HG03095 (cell line): ENCODE results near the gene MED15.
A peak's percentile ranks its signal among the peaks of the same experiment; 100 is the strongest.
"Not testable (repeated sequence)": the region's sequence is repeated elsewhere in the genome, so short reads cannot be mapped to it uniquely, and the experiment has no call there.

ENCODE experiments used
- ATAC-seq: cut with Tn5 transposase; IDR thresholded peaks from one replicate; pipeline ENCODE4 v1.9.1; 2021; ENCODE audit warnings: moderate library complexity; ENCODE audit not compliant: unreplicated experiment

MED15 gene

GRCh38 chr22:20479612-20480196 lies 27.7 kb upstream of the MED15 start:
- ATAC-seq, result no peak

DNA sequence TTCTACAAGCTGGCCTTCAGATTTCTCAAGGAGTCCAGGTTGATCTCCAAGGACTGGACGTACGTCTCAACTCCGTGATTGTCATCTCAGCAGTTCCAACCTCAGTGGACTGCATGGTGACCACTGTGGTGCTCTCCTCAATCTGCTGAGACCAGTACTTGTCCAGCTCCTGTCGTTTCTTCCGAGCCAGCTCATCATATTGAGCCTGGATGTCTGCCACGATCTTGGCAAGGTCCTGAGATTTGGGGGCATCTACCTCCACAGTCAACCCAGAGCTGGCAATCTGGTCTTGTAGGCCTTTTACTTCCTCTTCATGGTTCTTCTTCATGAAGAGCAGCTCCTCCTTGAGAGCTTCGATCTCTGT lies 24.3 kb upstream of the MED15 start:
- ATAC-seq, result not testable (repeated sequence)

DNA sequence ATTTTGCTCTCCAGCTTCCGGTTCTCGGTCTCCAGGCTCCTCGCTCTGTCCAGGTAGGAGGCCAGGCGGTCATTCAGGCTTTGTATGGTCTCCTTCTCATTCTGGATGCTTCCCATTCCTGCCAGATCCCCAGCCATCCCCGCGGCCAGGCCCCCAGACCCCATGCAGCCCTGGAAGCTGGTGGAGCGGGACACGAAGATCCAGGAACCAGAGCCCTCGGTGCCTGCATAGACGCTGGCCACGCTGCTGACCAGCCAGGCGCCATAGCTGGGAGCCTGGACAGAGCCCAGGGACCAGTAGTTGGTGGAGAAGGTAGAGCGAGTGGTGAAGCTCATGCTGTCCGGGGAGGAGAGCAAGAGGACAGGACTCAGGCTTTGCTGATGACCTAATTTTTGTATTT lies 23.6 kb upstream of the MED15 start:
- no peak for ATAC-seq

DNA sequence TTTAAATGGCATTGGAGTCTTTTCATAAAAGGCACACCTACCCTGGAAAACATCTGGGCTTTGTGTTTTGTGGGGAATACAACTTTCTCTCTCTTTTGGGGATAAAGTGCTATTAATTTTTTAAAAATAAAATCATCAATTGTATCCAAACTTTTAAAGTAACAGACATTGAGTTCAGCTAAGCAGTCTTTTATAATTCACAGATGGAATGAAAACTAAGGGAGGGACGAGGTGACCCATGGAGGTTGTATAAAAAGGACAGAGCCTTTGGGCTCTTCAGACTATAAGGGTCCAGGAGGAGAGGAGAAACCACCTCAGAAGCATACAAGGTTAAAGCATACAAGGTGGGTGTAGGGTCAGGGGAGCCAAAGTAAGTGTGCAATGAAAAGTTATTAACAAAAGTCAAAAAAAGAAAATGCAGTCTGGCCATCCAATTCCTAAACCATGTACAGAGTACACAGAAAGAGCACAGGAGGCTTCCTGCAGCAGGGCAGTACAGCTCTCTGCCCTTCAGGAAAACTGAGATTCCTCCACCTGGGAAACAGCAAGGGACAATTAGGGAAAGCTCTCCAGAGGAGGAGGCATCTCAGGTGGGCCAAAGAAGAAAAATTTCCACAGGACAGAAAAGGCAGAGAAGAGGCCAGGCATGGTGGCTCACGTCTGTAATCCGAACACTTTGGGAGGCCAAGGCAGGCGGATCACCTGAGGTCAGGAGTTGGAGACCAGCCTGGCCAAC lies 22.3 kb upstream of the MED15 start:
- no peak for ATAC-seq

GRCh38 chr22:20486229-20486628 lies 21.2 kb upstream of the MED15 start:
- no peak for ATAC-seq

DNA sequence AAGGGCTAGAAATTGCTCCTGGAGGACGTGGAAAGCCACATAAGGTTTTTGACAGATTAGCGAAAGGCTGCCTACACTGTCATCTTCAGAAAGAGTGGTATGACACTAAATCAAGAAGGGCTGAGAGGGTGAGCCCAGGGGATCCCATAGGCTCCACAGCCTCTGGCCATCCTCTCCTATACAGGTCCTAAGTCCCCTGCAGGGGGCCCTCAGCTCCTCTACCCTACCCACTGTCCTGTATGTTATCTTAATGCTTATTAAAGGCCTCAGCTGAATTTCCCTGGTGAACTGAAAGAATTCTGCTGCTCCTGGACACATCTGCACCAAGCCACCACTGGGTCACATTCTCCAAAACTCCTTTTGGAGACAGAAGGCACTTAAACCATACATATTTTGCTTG lies 19.7 kb upstream of the MED15 start:
- no peak for ATAC-seq

DNA sequence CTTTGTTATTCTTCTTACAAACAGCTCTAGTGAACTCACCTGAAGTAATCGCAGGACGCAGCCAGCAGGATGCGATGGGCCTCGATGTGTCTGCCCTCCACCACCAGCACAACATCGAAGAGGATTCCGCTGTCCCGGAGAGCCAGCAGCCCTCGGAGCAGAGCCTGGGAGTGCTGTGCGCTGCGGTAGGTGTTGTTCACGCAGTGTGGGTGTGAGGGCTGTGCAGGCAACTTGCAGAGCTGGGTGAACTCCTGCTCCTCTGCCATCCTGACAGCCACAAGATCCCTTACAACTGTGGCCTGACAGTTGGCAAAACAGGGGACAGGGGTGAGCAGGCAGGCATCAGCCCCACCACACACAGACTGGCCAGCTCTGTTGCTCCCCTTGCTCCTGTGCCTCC lies 18.5 kb upstream of the MED15 start:
- ATAC-seq, result no peak

- ATAC-seq, result no peak
These were observed 17.0 kb upstream of the MED15 start for GRCh38 chr22:20490183-20490940.

DNA sequence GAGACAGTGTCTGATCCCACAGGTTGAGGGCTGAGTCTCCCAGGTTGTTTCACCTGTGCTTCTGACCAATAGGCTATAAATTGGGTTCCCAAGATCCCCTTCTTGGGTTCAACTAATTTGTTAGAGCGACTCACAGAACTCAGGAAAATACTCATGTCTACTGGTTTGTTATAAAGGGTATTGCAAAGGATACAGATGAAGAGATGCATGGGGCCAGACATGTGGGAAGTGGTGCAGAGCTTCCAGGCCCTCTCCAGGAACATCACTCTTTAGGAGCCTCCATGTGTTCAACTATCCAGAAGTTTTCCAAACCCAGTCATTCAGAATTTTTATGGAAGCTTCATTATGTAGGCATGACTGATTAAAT lies 16.5 kb upstream of the MED15 start:
- ATAC-seq, result no peak

- ATAC-seq, result no peak
These were observed 16.1 kb upstream of the MED15 start for GRCh38 chr22:20491346-20491745.

DNA sequence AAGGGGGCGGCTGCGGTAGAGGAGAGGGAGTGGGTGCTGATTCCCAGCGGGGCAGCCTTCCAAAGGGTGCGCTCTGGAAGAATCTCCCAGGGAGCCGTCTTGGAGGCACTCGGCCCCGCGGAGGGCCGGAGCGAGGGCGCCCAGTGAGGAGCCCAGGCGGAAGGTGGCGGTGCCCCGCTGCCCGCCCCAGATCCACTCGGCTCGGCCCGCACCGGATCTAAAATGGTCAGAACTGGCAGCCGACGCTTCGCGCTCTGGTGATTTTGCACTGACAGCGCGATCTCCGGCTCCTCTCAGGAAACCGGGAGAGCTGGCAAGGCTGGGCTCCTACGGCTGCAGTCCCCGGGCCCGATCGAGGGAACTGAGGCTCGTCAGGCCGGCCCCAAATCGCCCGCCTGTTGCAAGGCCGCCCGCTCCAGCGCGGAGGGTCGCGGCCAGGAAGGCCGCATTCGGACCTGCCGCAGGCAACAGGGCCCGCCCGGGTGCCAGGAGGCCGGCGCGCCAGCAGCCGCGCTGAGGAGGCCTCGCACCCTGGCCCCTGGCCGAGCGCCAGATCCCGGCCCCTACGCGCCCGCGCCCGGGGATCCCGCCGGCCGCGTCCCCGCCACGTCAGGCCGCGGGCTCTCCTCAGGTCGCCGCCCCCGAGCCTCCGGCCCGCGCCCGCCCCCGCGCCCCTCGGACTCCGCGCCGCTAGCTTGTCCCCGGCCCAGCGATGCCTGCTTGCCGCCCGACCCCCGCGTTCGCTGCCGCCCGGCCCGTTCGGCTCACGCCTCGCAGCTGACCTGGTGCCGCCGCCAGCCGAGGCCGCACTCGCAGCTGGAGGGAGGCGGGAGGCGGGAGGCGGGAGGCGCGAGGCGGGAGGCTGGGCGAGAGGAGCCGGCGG lies 12.2 kb upstream of the MED15 start, which contains the start of gene KLHL22:
Gene KLHL22, minus strand, starts transcription at position 818 of the 883 bp plus-strand sequence. CDS start 6,584 bp downstream, outside the sequence.
- ATAC-seq, result peak; percentile 16

GRCh38 chr22:20495861-20496681 lies 11.3 kb upstream of the MED15 start:
- peak; percentile 66 for ATAC-seq

DNA sequence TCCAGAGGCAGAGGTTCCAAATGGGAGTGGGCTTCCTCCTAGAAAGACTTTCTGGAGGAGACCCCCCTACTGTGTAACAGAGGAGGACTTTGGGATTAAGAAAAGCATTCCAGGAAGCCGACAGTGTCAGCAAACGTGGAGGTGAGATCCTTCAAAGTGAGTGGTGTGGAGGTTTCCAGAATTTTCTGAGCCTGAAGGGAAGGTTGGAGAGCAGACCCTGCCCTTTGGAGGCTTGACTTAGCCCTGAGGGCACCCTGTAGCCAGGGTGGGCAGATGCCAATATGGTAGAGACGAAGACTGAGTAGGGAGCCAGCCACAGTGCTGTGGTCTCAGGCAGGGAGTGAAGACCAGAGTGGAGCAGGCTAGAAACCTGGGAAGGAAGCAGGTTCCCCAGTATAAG lies 10.0 kb upstream of the MED15 start:
- no peak for ATAC-seq

- no peak for ATAC-seq
These were observed 8.5 kb upstream of the MED15 start for GRCh38 chr22:20498913-20499312.

DNA sequence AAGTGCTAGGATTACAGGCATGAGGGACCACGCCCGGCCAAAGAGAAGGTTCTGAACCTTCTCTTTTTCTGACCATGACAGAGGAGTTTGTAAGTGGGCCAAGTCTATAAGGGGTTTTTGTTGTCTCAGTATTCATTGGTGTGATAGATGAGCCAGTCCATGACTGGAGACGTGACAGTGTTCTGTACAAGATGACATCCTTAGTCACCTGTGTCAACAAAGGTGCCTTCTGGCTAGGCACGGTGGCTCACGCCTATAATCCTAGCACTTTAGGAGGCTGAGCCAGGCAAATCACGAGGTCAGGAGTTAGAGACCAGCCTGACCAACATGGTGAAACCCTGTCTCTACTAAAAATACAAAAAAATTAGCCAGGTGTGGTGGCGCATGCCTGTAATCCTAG lies 7.6 kb upstream of the MED15 start:
- no peak for ATAC-seq

GRCh38 chr22:20503816-20504215 lies 3.6 kb upstream of the MED15 start:
- ATAC-seq, result no peak

DNA sequence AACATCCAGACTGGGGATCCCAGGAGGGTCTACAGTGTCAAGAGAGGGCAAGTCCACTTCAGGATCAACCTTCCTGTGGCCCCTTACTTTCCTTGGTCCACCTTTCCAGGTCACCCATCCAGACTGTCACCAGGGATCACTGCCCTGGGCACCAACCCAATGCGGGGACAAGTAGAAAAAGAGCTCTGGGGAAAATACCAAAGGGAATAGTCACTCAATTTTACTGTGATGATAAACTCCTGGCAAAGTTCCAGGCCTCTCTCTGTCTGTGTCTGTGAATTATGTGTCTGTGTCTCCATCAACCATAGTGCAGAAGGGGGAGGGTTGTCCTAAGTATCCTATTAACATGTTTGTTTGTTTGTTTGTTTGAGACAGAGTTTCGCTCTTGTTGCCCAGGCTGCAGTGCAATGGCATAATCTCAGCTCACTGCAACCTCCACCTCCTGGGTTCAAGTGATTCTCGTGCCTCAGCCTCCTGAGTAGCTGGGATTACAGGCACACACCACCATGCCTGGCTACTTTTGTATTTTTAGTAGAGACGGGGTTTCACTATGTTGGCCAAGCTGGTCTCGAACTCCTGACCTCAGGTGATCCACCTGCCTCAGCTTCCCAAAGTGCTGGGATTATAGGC lies 3.0 kb upstream of the MED15 start:
- ATAC-seq, result not testable (repeated sequence)

DNA sequence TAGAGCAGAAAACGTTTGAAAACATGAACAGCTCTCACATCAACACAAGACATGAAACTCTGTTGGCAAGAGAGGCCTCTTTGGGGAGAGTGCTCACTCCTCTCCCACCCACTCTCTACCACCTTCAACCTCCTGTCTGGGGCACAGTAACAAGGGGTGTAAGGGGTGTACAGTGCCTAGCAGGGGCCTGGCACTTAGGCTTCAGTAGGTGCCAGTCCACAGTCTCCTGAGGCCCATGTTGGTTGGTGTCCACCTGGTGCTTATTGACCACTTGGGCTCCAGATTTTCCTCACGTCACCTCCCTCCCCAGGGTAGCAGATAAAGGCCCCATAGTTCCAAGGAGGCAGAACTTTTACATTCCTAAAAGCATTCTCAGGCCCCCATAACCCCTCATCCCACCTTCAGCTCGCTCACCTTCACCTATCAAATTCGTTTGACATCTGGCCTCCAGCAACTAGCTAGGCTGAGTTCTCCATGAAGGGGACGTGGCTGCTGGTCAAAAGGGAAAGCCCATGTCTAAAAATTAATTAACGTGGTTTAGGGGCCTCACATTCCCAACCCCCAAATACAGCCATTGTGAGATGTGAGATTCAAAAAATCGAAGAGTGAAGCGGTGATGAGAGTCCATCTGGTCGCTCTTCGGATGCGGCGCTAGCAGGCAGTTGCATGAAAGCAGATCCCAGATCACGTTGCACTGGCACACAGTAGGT lies 712 bp upstream of the MED15 start:
- no peak for ATAC-seq

DNA sequence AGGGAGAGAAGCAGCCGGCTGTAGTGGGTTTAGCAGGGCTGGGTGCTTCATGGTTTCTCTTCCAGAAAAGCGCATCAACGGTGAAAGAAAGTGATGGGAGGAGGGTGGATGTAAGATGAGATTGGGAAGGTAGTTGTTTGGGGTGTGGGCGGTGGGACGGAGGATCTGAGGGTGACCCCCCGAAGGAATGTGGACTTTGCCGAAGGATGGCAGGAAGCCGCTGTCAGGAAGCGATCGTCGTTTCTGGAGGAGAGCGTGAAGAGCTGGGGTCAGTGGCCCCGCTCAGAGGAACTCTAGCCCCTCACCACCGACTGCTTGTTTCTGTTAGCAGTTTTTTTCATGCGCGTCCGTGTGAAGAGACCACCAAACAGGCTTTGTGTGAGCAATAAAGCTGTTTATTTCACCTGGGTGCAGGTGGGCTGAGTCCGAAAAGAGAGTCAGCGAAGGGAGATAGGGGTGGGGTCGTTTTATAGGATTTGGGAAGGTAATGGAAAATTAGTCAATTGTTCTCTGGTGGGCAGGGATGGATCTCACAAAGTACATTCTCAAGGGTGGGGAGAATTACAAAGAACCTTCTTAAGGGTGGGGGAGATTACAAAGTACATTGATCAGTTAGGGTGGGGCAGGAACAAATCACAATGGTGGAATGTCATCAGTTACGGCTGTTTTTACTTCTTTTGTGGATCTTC lies 801 bp downstream of the MED15 start:
- ATAC-seq, result not testable (repeated sequence)
